Measurements from ENCODE around the gene SMNDC1.
"Not testable (repeated sequence)": the region's sequence is repeated elsewhere in the genome, so short reads cannot be mapped to it uniquely, and the experiment has no call there.

Gene SMNDC1

GRCh38 chr10:110304780-110305421, at the start of gene SMNDC1:
TSS of gene SMNDC1 (minus strand) at chr10:110304920. CDS start at chr10:110303587, 1,333 bp downstream.
- peak; percentile 94 for DNase-seq

GRCh38 chr10:110354322-110354766, 49.6 kb upstream of the SMNDC1 start:
- DNase-seq, result peak; percentile 81

DNA sequence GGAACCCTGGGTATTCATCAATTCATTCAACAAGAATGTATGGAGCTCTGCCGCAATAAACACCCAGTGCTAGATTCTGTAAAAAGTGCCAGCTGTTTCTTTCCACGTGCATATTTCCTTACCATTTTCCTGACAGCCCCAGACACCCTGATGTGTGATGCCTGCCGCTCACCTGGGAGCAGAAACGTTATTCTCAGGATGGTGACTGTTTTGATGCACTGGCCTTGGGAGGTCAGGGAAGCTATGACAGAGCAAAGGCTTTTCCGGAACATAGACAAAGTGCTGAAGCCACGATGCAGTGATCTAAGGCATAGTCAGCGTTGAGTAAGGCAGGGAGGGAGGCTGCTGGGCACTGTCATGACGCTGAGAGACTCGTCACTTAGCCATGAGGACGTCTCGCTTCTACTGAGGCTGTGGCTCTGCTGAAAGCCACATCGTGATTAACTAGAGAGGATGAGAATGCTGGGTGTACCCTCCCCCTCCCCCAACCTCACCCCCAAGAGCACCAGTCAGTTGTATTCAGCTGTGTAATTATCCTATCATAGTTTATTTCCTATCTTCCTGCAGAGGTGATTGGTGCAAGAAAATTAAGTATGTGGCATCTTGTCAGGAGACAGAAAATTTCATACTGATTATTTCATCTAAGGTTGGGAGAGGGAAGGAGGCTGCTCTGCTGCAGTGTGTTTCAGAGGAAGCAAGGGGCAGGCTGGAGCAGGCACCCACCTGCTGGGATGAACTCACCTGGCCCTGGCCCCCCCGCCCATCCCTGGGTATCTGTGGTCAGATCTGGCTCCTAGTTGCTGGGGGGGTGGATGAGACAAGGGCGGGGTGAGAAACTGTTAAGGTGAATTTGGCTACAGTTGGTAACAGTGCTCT, 48.8 kb upstream of the SMNDC1 start:
- peak; percentile 90 for DNase-seq

- no peak for DNase-seq
These were observed 48.2 kb upstream of the SMNDC1 start for GRCh38 chr10:110352930-110353243.

DNA sequence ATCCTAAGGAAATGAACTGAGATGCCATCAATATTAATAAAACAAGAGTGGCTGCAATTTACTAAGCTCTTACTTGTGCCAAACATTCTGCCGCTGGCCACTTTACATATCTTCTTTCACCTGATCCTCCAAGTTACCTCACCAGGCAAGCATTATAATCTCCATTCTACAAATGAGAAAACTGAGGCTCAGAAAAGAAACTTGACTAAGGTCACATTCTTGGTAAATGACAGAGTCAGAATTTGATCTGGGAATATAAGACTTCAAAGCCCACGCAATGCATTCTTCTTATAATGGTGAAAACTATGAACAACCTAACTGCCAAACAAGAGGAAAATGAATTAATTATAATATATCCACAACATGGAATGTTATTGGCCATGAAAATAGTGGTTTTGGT, 46.1 kb upstream of the SMNDC1 start:
- no peak for DNase-seq

- no peak for DNase-seq
These were observed 45.1 kb upstream of the SMNDC1 start for GRCh38 chr10:110349831-110350230.

- no peak for DNase-seq
These were observed 44.7 kb upstream of the SMNDC1 start for GRCh38 chr10:110349386-110349785.

GRCh38 chr10:110348336-110348735, 43.6 kb upstream of the SMNDC1 start:
- DNase-seq, result no peak

DNA sequence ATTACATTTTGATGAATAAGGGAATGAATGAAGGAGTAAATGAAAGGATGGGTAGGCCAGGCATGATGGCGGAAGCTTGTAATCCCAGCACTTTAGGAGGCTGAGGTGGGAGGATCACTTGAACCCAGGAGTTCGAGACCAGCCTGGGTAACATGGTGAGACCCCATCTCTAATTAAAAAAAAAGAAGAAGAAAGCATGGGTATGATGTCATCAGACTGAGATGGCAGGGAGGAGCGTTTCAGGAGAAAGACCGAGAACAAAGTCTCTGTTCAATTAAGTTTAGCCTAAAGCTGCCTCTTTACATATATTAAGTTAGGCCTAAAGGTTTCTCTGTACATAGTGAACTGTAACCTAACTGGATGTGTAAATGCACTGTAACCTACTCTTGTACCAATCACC, 42.2 kb upstream of the SMNDC1 start:
- no peak for DNase-seq

- DNase-seq, result no peak
These were observed 40.6 kb upstream of the SMNDC1 start for GRCh38 chr10:110345286-110345685.

DNA sequence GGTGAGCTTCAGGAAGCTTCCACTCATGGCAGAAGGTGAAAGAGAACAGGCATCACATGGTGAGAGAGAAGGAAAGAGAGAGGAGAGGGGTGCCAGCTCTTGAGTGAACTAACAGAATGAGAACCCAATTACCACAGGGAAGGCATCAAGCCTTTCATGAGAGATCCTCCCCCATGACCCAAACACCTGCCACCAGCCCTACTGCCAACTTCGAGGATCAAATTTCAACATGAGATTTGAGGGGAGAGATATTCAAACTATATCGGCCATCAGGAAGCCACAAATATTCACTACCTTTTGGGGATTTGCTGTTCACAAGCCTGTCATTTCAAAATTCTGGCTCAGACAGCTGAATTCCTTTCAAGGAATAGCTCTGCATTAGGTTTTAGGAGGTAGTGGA, 39.9 kb upstream of the SMNDC1 start:
- no peak for DNase-seq

DNA sequence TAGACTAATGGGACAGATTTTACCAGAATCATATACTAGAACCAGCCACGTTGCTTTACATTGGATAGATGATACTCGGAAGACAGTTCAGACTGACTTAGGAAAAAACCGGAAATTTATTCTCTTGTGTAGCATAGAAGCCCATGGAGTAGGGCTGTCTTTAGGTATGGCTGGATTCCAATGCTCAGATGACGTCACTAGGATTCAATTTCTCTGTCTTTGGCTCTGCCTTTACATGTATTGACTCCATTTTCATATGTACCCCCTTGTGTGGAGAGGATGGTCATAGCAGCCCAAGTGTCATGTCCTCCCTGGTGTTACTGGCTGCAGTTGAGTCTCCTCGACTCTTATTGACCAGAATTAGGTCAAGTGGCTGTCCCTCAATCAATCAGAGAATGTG, 39.2 kb upstream of the SMNDC1 start:
- no peak for DNase-seq

DNA sequence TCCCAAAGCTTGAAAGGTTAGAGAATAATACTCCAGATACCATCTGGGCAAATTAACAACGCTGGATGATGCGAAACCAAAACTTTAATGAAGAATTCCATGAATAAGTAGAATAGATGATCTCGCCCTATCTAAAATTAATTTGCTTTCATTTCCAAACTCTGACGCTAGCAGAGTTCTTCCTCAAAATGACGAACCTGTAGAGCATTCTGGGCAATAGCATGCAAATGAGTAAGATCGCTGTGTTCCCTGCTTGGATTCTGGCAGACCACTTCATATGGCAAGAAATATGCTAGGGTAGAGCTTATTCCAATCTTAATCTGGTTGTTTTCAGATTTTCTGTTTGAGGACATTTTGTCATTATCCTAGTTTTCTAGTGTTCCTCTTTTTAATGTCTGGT, 36.1 kb upstream of the SMNDC1 start:
- no peak for DNase-seq

DNA sequence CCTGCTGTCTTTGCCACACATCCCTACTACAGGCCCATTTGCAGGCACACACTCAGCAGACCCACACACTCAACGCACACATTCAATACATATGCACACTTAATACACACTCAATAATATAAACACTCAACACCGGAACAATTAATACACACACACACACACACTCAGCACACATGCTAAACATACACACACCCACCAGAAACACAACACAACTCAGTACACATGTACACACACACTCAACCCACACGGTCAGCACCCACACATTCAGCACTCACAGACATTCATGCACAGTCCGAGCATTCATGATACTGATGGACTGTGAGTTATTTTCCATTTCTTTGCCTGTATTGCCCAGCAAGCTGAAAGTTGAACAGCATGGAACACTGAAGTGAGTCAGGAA, 35.4 kb upstream of the SMNDC1 start:
- no peak for DNase-seq

DNA sequence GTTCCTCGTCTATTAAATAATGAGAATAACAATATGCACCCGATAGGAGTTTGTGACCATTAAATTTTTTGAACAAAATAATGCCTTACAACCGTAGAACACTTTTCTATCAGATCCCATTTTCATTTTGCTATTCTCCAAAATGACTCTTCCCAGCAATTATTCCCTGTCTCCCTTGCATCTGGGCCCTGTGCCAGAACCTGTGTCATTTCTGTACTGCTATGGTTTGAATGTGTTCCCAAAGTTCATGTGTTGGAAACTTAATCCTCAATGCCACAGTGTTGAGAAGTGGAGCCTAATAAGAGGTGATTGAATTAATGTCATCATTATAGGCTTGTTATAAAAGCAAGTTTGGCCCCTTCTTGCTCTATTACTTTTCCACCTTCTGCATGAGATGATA, 33.2 kb upstream of the SMNDC1 start:
- DNase-seq, result no peak

GRCh38 chr10:110337401-110337800, 32.7 kb upstream of the SMNDC1 start:
- no peak for DNase-seq

GRCh38 chr10:110336111-110336721, 31.5 kb upstream of the SMNDC1 start:
- DNase-seq, result peak; percentile 88

DNA sequence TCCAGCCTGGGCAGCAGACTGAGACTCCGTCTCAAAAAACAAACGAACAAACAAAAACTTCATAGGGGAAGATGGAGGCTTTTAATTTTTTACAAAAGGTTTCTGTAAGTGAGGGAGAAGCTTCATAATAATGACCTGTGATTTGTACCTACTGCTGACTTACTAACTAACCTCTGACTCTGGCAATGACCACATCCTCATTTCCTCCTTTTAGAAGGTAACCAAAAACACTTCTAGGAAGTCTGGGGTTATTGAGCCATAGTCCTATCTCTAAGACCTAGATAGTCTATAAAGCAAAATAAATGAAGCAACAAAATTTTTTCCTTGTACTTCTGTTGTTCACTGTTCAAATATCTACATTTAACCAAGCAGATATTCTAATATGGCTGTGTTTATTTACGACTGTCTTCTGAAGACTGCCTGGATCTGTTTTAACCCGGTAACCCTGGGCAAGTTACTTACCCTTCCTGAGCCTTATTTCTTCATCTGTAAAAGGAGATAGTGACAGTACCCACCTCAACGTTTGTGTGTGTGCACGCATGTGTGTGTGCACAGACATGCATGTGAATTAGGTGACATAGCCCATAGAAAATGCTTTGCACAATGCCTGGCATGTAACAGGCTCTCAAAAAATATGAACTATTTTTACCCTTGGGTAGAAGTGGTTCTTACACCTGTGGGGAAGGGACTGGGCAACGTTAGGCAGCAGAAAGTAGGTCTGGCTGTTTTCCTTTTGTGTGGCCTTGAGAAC, 30.8 kb upstream of the SMNDC1 start:
- DNase-seq, result no peak

DNA sequence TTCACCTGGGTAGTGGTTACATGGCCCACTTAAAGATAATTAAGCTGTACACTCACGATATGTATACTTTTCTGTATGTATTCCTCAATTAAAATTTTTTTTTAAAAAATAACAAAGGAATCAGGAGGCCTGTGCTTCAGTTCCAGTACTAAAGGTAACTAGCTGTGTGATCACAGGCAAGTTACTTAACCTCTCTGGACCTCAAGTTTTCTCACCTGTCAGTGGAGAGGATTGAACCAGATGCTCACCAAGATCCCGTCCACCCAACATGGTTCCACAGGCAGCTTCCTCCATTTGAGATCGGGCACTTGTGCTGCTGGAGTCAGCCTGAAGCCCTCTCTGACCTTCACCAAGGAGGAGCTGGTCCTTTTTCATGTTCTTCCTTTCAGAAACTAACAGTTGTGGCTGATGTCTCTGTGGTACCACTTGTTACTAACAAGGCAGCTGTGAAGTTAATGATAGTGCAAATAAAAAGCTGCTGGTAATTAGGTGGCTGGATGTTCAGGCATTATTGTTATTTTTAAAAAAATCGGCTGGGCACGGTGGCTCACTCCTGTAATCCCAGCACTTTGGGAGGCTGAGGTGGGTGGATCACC, 29.4 kb upstream of the SMNDC1 start:
- no peak for DNase-seq

DNA sequence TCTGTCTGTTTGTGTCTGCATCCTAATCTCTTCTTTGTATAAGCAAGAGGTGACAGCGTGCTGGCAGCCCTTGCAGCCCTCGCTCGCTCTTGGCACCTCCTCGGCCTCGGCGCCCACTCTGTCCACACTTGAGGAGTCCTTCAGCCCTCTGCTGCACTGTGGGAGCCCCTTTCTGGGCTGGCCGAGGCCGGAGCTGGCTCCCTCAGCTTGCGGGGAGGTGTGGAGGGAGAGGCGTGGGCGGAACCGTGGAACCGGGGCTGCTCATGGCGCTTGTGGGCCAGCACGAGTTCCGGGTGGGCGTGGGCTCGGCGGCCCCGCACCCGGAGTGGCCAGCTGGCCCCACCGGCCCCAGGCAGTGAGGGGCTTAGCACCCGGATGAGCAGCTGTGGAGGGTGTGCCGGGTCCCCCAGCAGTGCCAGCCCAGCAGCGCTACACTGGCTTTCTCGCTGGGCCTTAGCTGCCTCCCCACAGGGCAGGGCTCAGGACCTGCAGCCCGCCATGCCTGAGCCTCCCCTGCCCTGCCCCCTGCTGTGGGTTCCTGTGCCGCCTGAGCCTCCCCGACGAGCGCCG, 26.6 kb upstream of the SMNDC1 start:
- not testable (repeated sequence) for DNase-seq

DNA sequence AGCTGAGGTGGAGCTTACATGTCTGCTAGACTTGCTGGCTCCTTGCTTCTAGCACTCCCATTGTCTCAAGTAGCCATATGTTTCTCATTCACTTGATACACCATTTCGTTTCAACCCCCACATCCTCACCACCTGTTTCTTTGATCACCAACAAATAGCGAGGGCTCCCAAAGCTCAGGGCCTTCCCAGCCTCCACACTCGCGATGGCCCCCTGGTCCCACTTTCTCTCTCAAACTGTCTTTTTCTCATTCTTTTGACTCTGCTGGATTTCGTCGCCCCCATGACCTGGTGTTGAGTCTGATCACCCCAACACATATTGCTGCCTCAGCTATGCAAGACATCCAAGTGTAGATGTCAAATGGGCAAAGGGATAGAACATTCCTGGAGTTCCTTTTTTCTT, 26.0 kb upstream of the SMNDC1 start:
- no peak for DNase-seq

GRCh38 chr10:110327262-110327914, 22.7 kb upstream of the SMNDC1 start:
- no peak for DNase-seq
